ENCODE measurements around the gene GNPTAB.
"Not testable (repeated sequence)": the region's sequence is repeated elsewhere in the genome, so short reads cannot be mapped to it uniquely, and the experiment has no call there.

Gene GNPTAB

GRCh38 chr12:101767537-101767936 lies 63.2 kb downstream of the GNPTAB start:
- DNase-seq, result no peak

GRCh38 chr12:101764051-101764792 lies 66.5 kb downstream of the GNPTAB start:
- DNase-seq, result no peak

DNA sequence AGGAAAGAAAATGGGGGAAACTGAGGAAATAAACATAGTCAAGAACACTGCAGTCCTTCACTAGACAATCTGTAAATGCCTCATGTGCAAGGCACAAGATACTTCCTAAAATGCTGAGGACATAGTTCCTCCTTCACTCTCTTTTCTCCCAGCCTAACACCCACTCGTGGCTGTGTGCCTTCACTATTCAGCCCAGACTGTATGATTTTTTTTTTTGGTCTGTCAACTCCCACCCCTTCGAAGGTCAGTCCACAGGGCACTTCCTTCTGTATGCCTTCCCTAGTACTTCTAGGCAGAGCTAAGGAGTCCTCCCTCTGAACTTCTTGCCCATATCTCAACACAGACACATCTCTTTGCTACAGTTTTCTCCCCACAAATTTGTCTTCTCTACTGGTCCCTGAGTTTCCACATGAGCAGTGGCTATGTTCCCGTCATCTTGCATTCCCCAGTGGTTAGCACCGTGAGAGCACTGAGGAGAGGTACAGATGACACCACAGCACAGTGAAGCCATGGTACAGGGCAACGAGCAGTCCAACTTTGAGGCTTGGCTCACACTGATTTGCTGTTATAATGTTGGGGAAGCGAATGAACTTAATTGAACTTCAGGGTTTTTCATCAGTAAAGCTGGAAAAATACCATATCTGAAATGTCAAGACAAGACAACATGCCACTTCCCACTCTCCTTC lies 67.4 kb downstream of the GNPTAB start:
- no peak for DNase-seq

DNA sequence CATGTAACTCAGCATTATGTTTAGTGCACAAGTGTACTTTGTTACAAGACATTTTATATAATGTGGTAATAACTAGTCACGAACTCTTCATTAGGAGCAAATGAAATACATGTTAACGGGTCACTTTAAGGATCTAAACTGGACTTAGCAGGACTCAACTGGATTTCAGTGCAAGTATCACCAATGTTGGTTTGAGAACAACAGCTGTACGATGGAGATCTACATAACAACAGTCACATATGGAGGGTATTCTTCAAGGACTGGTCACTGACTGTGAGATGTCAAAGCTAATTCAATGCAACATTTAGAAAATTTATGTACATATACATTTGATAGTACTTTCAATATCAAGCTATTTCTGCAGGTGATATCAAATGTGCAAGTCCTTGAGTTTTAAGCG lies 69.0 kb downstream of the GNPTAB start:
- DNase-seq, result no peak

GRCh38 chr12:101761350-101761749 lies 69.4 kb downstream of the GNPTAB start:
- DNase-seq, result no peak

- no peak for DNase-seq
Measured at GRCh38 chr12:101759396-101760047, 71.2 kb downstream of the GNPTAB start.

DNA sequence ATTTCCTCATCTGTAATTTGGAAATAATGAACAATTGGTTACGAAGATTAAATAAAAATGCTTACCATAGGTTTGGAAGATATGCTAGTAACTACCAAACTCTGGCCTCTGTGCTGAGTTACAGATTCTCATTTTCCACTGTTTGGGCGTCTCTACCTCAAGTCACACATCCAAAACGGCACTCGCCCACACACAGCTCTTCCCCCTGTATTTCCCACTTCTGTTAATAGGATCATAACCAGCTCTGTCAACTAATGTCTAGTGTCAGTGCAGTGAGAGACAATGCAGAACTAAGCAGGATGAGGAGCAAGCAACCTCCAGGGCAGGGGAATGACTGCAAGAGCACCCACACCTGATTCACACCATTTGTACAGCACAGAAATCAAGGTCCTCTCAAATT lies 80.6 kb downstream of the GNPTAB start:
- no peak for DNase-seq

DNA sequence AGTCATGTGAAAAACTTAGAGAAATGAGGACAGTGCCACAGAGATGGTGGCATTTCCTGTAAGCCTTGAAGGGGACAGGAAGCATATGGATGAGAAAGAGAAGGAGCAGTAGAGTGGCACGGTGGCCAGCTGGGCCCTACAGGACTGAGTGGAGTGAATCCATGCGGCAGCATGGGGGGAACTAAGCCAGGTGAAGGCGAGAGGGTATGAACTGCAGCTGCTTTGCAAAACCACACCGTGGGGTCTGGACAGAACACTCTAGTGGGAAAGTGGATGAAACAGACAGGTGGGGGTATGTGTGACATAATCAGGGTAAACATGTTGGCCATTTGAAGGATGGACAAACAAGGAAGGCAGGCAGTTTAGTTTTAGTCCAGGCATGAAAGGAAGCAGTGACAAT lies 81.1 kb downstream of the GNPTAB start:
- DNase-seq, result no peak

DNA sequence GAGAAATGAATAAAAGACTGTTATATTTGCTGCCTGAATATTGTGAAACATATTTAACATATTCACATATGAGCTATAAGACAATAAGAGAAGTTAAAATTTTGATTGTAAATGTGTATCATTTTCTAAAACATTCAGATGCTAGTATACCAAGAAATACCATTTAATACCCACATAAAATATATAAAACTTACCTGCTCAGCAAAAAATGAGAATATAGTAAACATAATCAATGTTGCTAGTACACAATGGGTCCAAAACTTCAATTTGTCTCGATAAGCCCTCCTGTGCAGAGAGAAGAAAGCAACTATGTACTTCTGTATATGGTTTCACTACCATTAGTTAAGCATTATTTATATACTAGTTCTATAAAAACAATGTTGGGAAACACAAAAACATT lies 81.9 kb downstream of the GNPTAB start:
- DNase-seq, result no peak

DNA sequence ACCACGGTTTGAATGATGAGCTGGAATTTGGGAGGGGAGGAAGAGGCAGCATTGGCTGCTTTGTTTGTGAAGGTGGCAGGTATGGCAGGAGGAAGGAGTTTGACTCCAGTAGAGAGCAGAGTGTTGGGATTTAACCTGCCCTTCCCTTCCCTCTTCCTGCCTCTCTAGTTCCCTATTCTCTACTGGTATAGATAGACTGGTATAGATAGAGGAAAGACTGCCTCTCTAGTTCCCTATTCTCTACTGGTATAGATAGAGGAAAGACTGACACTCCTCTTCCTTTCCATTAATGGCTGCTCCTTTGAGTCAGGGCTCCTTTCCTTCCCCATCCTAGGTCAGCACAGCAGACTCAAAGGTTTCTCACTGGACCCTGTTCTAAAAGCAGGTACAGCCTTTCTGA lies 83.1 kb downstream of the GNPTAB start:
- DNase-seq, result no peak

DNA sequence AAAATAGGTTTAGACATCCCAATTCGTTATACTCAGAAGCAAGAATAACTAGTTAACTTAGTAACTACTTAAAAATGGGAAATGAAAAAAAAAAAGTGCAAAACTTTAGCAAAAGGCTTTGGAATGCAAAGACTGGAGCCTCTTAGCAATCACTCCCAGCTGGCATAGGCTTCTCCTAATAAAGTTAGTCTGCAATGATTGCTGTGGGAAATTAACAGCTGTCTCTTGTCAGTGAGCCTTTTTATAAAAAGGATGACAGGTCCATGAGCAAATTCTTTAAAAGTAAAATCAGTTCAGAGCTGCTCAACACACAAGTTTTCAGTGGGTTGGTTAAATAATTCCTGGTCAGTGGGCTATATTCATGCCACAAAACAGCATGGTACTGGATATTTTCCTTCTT lies 84.1 kb downstream of the GNPTAB start:
- no peak for DNase-seq

- DNase-seq, result no peak
Measured at GRCh38 chr12:101746196-101746595, 84.6 kb downstream of the GNPTAB start.

- DNase-seq, result no peak
Measured at GRCh38 chr12:101745481-101745880, 85.3 kb downstream of the GNPTAB start.

GRCh38 chr12:101743724-101744472 lies 86.9 kb downstream of the GNPTAB start:
- DNase-seq, result no peak

DNA sequence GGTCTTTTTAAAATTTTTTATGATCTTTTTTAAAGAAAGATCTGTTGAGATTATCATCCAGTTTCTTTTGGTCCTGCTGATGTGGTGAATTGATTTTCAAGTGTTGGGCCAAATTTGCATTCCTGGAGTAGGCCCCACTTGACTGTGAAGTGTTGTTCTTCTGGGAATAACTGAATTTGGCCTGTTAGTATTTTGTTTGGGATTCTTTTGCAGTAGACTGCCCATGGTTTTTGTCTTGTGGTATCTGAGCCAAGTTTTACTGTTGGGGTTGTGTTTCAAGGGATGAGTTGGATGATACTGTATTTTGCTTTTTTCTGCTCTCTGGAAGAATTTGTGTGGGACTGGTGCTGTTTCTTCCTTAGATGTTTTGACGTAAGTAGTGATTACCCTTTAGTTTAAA lies 87.5 kb downstream of the GNPTAB start:
- DNase-seq, result no peak

DNA sequence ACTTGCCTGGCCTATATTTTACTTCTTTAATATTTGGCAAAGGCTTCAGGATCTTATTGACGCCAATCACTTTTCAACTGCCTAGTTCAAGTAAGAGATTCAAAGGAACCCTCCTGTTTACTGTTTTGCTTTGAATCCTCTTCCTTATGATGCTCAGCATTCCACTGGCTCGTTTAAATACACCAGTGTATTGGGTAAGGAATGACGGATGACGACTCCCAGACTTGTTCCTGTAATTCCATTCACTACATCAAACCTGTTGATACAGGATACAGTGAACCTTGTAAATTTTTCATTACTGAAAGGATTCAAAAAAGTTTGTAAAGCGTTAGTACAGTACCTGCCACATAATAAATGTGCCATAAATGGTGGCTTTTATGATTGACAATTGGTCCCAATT lies 89.8 kb downstream of the GNPTAB start:
- DNase-seq, result no peak

DNA sequence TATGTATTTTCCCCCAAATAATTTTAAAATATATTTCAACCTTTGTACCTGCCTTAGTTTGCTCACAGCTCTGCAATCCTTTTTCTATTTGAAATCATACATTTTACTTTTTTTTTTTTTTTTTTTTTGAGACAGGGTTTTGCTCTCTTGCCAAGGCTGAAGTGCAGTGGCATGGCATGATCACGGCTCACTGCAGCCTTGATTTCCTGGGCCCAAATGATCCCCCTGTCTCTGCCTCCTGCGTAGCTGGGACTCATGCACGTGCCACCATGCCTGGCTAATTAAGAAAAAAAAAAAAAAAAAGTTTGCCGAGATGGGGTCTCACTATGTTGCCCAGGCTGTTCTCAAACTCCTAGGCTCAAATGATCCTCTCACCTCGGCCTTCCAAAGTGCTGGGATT lies 90.2 kb downstream of the GNPTAB start:
- no peak for DNase-seq

GRCh38 chr12:101738920-101739665 lies 91.7 kb downstream of the GNPTAB start, which contains the start of gene SYCP3:
Gene SYCP3 (minus strand): TSS chr12:101739462. CDS start chr12:101737935, 1,527 bp downstream.
- DNase-seq, result no peak

DNA sequence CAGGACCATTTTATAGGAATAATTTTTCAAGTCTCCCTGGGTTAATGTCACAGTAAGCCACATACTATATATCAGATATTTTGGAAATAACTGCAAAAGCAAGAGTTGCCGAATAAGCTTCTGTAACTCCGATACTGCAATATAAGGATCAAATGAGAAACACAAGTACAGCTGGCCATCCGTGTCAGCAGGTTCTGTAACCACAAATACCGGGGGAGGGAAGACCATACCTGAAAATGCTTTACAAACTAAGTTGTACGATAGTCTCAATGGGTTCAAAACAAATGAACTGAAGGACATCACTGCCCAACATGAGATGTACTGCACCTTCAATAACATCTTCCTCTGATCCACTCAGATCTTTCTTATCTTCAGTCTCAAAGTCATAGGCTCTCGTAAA lies 93.3 kb downstream of the GNPTAB start:
- no peak for DNase-seq

GRCh38 chr12:101734482-101734881 lies 96.3 kb downstream of the GNPTAB start:
- DNase-seq, result not testable (repeated sequence)

- DNase-seq, result no peak
Measured at GRCh38 chr12:101733166-101733565, 97.6 kb downstream of the GNPTAB start.

- DNase-seq, result no peak
Measured at GRCh38 chr12:101732318-101732717, 98.4 kb downstream of the GNPTAB start.

DNA sequence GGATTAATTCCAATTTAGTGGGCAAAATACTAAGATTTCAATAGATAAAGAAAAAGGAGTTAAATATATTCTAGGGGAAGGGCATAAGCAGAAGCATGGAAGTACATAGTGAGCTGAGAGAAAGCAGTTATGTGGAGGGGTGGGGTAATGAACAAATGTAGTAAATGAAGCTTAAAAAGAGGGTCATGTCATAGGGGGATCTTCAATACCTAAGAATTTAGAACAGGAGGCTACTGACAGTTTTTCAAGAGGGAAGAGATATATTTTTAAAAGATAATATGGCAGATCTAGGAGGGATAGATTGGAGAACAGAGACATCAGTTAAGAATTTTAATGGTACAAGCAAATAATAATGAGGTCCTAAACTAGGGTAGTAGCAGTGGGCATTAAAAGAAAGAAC lies 100.9 kb downstream of the GNPTAB start:
- no peak for DNase-seq
